ENCODE data around the gene ZNF408. TPM values are rescaled to one million over a fixed set of nuclear protein-coding genes. Genes with fewer than 3 reads are reported as not detected.

ZNF408 gene
- total RNA-seq, 1 donor from 2014 or later: 23.0 TPM

GRCh38 chr11:46673713-46674462, 26.9 kb upstream of the ZNF408 start:
- no peak for DNase-seq (ENCODE audit: low read depth)
- H3K36me3 ChIP-seq (ENCODE audit: control insufficient read depth, insufficient read depth, low read length): no peaks in the 10 kb centered on the region
- no peak for TF ChIP-seq CTCF (IDR thresholded peaks at IDR 0.05; ENCODE audit: insufficient read depth, low read length, poor library complexity, severe bottlenecking)
- no peaks in the 10 kb centered on the region for H3K27me3 ChIP-seq (ENCODE audit: control insufficient read depth, insufficient read depth, low read length)
- H3K4me3 ChIP-seq (ENCODE audit: low read depth, low read length): no peak overlapping the region

- Histone ChIP-seq H3K4me3 (ENCODE audit: low read depth, low read length) (no peak overlapping the region), H3K36me3 (ENCODE audit: control insufficient read depth, insufficient read depth, low read length) (peaks cover 2% of the 10 kb centered on the region), H3K27me3 (ENCODE audit: control insufficient read depth, insufficient read depth, low read length) (no peaks in the 10 kb centered on the region)
- no peak for TF ChIP-seq CTCF (IDR thresholded peaks at IDR 0.05; ENCODE audit: insufficient read depth, low read length, poor library complexity, severe bottlenecking)
- DNase-seq (ENCODE audit: low read depth): no peak
Measured at GRCh38 chr11:46674463-46675287, 26.2 kb upstream of the ZNF408 start.

- Histone ChIP-seq H3K4me3 (ENCODE audit: low read depth, low read length) (no peak overlapping the region), H3K36me3 (ENCODE audit: control insufficient read depth, insufficient read depth, low read length) (peaks cover 2% of the 10 kb centered on the region), H3K27me3 (ENCODE audit: control insufficient read depth, insufficient read depth, low read length) (no peaks in the 10 kb centered on the region)
- TF ChIP-seq CTCF (IDR thresholded peaks at IDR 0.05; ENCODE audit: insufficient read depth, low read length, poor library complexity, severe bottlenecking): no peak
- DNase-seq (ENCODE audit: low read depth): no peak
Measured at GRCh38 chr11:46675288-46675851, 25.5 kb upstream of the ZNF408 start.

GRCh38 chr11:46675949-46676348, 24.9 kb upstream of the ZNF408 start:
- H3K4me3 ChIP-seq (ENCODE audit: low read depth, low read length): no peak overlapping the region
- DNase-seq (ENCODE audit: low read depth): no peak
- no peaks in the 10 kb centered on the region for H3K27me3 ChIP-seq (ENCODE audit: control insufficient read depth, insufficient read depth, low read length)
- no peak for TF ChIP-seq CTCF (IDR thresholded peaks at IDR 0.05; ENCODE audit: insufficient read depth, low read length, poor library complexity, severe bottlenecking)
- H3K36me3 ChIP-seq (ENCODE audit: control insufficient read depth, insufficient read depth, low read length): peaks cover 3% of the 10 kb centered on the region

GRCh38 chr11:46676436-46677158, 24.2 kb upstream of the ZNF408 start:
- DNase-seq (ENCODE audit: low read depth): no peak
- H3K36me3 ChIP-seq (ENCODE audit: control insufficient read depth, insufficient read depth, low read length): peaks cover 3% of the 10 kb centered on the region
- H3K27me3 ChIP-seq (ENCODE audit: control insufficient read depth, insufficient read depth, low read length): no peaks in the 10 kb centered on the region
- no peak for TF ChIP-seq CTCF (IDR thresholded peaks at IDR 0.05; ENCODE audit: insufficient read depth, low read length, poor library complexity, severe bottlenecking)
- no peak overlapping the region for H3K4me3 ChIP-seq (ENCODE audit: low read depth, low read length)
